ENCODE results near the gene PRRT2. TPM values are rescaled to one million over a fixed set of nuclear protein-coding genes. Genes with fewer than 3 reads are reported as not detected.

The PRRT2 gene
- polyA plus RNA-seq, 2 of the 4 experiments (the other 2 are of a cell fraction): 0.25 to 0.44 TPM

- TF ChIP-seq JUN (IDR thresholded peaks at IDR 0.05) (peak; percentile 81 to 98), EHMT2 (IDR thresholded peaks at IDR 0.05; ENCODE audit: low read depth) (no peak), BHLHE40 (IDR thresholded peaks at IDR 0.05; ENCODE audit: low read depth, low read length) (no peak), CEBPB (IDR thresholded peaks at IDR 0.05) (no peak), EHF (CRISPR knock-in tag; IDR thresholded peaks at IDR 0.05) (no peak), JUNB (IDR thresholded peaks at IDR 0.05) (no peak), MAZ (IDR thresholded peaks at IDR 0.05; ENCODE audit: borderline replicate concordance, low read depth, low read length) (peak; percentile 94), KDM5A (IDR thresholded peaks at IDR 0.05) (peak; percentile 94), HOXB5 (CRISPR knock-in tag; IDR thresholded peaks at IDR 0.05) (0 out of 2 replicates have a peak, but pooled peaks have one; percentile 40), TFCP2L1 (CRISPR knock-in tag; IDR thresholded peaks at IDR 0.05) (peak; percentile 92), KDM1A (IDR thresholded peaks at IDR 0.05; ENCODE audit: low read depth) (no peak), EP300 (IDR thresholded peaks at IDR 0.05) (peak in 1 of 2 experiments; percentile 49; a peak in 1 of 5 replicates), RAD21 (conservative IDR thresholded peaks at IDR 0.05 in 1 of 2, IDR thresholded peaks at IDR 0.05 in 1 of 2) (peak in 1 of 2 experiments; percentile 3; a peak in 1 of 5 replicates), POLR2AphosphoS2 (conservative IDR thresholded peaks at IDR 0.05; ENCODE audit: low read length) (peak; percentile 93), HDAC2 (IDR thresholded peaks at IDR 0.05) (peak; percentile 45; the same call in 1 of the 2 replicates), POLR2A (IDR thresholded peaks at IDR 0.05; ENCODE audit: low read length) (peak; percentile 57), FOSB (CRISPR knock-in tag; IDR thresholded peaks at IDR 0.05) (no peak; the same call in 1 of the 2 replicates), HOXB13 (CRISPR knock-in tag; IDR thresholded peaks at IDR 0.05; ENCODE audit: low read depth) (no peak), TP53 (CRISPR knock-in tag; IDR thresholded peaks at IDR 0.05) (peak; percentile 53; the same call in 1 of the 2 replicates), FOSL2 (IDR thresholded peaks at IDR 0.05) (no peak), FOSL2 (CRISPR knock-in tag; IDR thresholded peaks at IDR 0.05) (peak; percentile 26; the same call in 1 of the 2 replicates), PHF8 (IDR thresholded peaks at IDR 0.05; ENCODE audit: borderline replicate concordance, low read depth) (peak; percentile 71), NFE2L2 (conservative IDR thresholded peaks at IDR 0.05; ENCODE audit: low read length) (no peak), RFX5 (IDR thresholded peaks at IDR 0.05) (no peak), RNF2 (IDR thresholded peaks at IDR 0.05; ENCODE audit: borderline replicate concordance, low read depth) (no peak), ESRRA (IDR thresholded peaks at IDR 0.05; ENCODE audit: borderline replicate concordance, low read length) (0 out of 2 replicates have a peak, but pooled peaks have one; percentile 3), CBX8 (IDR thresholded peaks at IDR 0.05) (no peak)
- TF ChIP-seq, protein P1, sequence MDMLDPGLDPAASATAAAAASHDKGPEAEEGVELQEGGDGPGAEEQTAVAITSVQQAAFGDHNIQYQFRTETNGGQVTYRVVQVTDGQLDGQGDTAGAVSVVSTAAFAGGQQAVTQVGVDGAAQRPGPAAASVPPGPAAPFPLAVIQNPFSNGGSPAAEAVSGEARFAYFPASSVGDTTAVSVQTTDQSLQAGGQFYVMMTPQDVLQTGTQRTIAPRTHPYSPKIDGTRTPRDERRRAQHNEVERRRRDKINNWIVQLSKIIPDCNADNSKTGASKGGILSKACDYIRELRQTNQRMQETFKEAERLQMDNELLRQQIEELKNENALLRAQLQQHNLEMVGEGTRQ (IDR thresholded peaks at IDR 0.05): peak; percentile 67
- TF ChIP-seq, protein P2, sequence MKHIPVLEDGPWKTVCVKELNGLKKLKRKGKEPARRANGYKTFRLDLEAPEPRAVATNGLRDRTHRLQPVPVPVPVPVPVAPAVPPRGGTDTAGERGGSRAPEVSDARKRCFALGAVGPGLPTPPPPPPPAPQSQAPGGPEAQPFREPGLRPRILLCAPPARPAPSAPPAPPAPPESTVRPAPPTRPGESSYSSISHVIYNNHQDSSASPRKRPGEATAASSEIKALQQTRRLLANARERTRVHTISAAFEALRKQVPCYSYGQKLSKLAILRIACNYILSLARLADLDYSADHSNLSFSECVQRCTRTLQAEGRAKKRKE (CRISPR knock-in tag; IDR thresholded peaks at IDR 0.05; ENCODE audit: low read depth): peak; percentile 68; the same call in 1 of the 2 replicates
- TF ChIP-seq, protein P3, sequence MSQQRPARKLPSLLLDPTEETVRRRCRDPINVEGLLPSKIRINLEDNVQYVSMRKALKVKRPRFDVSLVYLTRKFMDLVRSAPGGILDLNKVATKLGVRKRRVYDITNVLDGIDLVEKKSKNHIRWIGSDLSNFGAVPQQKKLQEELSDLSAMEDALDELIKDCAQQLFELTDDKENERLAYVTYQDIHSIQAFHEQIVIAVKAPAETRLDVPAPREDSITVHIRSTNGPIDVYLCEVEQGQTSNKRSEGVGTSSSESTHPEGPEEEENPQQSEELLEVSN (IDR thresholded peaks at IDR 0.05; ENCODE audit: borderline replicate concordance, low read depth): peak; percentile 79; the same call in 1 of the 2 replicates
- TF ChIP-seq, protein P4, sequence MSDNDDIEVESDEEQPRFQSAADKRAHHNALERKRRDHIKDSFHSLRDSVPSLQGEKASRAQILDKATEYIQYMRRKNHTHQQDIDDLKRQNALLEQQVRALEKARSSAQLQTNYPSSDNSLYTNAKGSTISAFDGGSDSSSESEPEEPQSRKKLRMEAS (IDR thresholded peaks at IDR 0.05): peak; percentile 98
These were observed 6.5 kb upstream of the PRRT2 start (continued) for GRCh38 chr16:29805232-29806098.
